ENCODE results near the gene UBD. TPM values are rescaled to one million over a fixed set of nuclear protein-coding genes. Genes with fewer than 3 reads are reported as not detected.

UBD gene
- total and polyA plus RNA-seq, 2 experiments from 2014 or later: not detected

GRCh38 chr6:29510202-29510601 lies 49.3 kb downstream of the UBD start:
- Mint-ChIP-seq H3K4me3 (no peak overlapping the region), H3K27ac (no peak overlapping the region), H3K36me3 (ENCODE audit: low read depth) (no peaks in the 10 kb centered on the region; the same call in 2 of the 3 replicates), H3K9me3 (no peaks in the 10 kb centered on the region; the same call in 2 of the 3 replicates), H3K4me1 (peaks cover 7% of the 10 kb centered on the region), H3K27me3 (ENCODE audit: insufficient read depth, low read depth, poor library complexity) (no peaks in the 10 kb centered on the region)
- Histone ChIP-seq H3K4me1 (ENCODE audit: insufficient read depth) (no peaks in the 10 kb centered on the region), H3F3A (replicated peaks; ENCODE audit: low read depth) (no peaks in the 10 kb centered on the region), H3K9me2 (ENCODE audit: insufficient read depth) (peaks cover 23% of the 10 kb centered on the region; the same call in 1 of the 2 replicates), H3K79me2 (replicated peaks; ENCODE audit: insufficient read depth) (no peaks in the 10 kb centered on the region), H3K4me2 (no peak overlapping the region), H3K4me3 (no peak overlapping the region), H3K27me3 (ENCODE audit: insufficient read depth) (no peaks in the 10 kb centered on the region), H3K36me3 (ENCODE audit: insufficient read depth) (no peaks in the 10 kb centered on the region), H4K20me1 (replicated peaks; ENCODE audit: insufficient read depth) (no peaks in the 10 kb centered on the region), H2AFZ (0 out of 2 replicates have a peak overlapping the region, but pooled peaks have one; percentile 33), H3K27ac (ENCODE audit: low read depth) (no peak overlapping the region)
- ATAC-seq (no peak), DNase-seq (ENCODE audit: low spot score) (peak; percentile 23)
- TF ChIP-seq EZH2phosphoT487 (IDR thresholded peaks at IDR 0.05; ENCODE audit: unreplicated experiment): no peak
- TF ChIP-seq ETS1 (IDR thresholded peaks at IDR 0.05): no peak

DNA sequence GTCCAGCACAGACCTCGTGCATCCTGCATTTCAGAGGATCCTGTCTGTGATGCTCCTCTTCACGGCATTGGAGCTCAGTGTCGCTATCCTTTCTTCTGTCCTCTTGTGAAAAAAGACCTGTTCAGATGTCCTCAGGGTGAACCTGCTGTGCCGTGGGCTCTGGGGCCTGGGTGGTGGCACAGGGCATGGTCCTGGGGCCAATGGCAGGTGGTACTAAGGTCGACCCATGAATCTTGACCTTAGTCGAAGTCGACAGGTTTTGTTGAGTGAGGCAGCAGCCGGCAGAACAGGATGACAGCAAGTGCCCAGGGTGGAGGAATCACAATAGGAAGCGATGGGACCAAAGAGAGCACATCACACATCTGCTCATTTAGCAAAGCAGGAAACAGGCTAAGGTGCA lies 49.8 kb downstream of the UBD start:
- H3F3A ChIP-seq (replicated peaks; ENCODE audit: low read depth): no peaks in the 10 kb centered on the region
- H3K27ac ChIP-seq (ENCODE audit: low read depth): no peak overlapping the region
- H3K36me3 ChIP-seq (ENCODE audit: insufficient read depth): no peaks in the 10 kb centered on the region
- no peak overlapping the region for H3K4me3 ChIP-seq
- no peaks in the 10 kb centered on the region; the same call in 2 of the 3 replicates for H3K36me3 Mint-ChIP-seq (ENCODE audit: low read depth)
- no peaks in the 10 kb centered on the region for H3K27me3 Mint-ChIP-seq (ENCODE audit: insufficient read depth, low read depth, poor library complexity)
- H3K4me1 ChIP-seq (ENCODE audit: insufficient read depth): no peaks in the 10 kb centered on the region
- H3K9me3 Mint-ChIP-seq: no peaks in the 10 kb centered on the region; the same call in 2 of the 3 replicates
- peaks cover 23% of the 10 kb centered on the region; the same call in 1 of the 2 replicates for H3K9me2 ChIP-seq (ENCODE audit: insufficient read depth)
- H2AFZ ChIP-seq: 0 out of 2 replicates have a peak overlapping the region, but pooled peaks have one; percentile 33
- peaks cover 7% of the 10 kb centered on the region for H3K4me1 Mint-ChIP-seq
- no peak overlapping the region for H3K4me2 ChIP-seq
- no peak for ATAC-seq
- no peak overlapping the region for H3K27ac Mint-ChIP-seq
- no peak overlapping the region for H3K4me3 Mint-ChIP-seq
- no peaks in the 10 kb centered on the region; the same call in 1 of the 2 replicates for H4K20me1 ChIP-seq (replicated peaks; ENCODE audit: insufficient read depth)
- no peaks in the 10 kb centered on the region for H3K79me2 ChIP-seq (replicated peaks; ENCODE audit: insufficient read depth)
- no peaks in the 10 kb centered on the region for H3K27me3 ChIP-seq (ENCODE audit: insufficient read depth)
- no peak for DNase-seq (ENCODE audit: low spot score)
- TF ChIP-seq NANOG (IDR thresholded peaks at IDR 0.05; ENCODE audit: borderline replicate concordance) (no peak), EZH2 (IDR thresholded peaks at IDR 0.05; ENCODE audit: low read depth, unreplicated experiment) (no peak), ZNF462 (CRISPR knock-in tag; IDR thresholded peaks at IDR 0.05) (no peak)
